CD14-positive monocyte (primary cell): Measurements from ENCODE around the gene ENDOG. TPM values are rescaled to one million over a fixed set of nuclear protein-coding genes. Genes with fewer than 3 reads are reported as not detected.

Source experiments
- DNase-seq, 3 donors: peaks; one replicate each; pipeline ENCODE4 v3.0.0-alpha.2; 2011 to 2022
- H2AFZ ChIP-seq: 2 replicates; pipeline ENCODE4 v1.6.0; 2012; ENCODE audit warnings: mild to moderate bottlenecking, low read depth, low read length, inconsistent platforms; ENCODE audit not compliant: insufficient read depth, poor library complexity, severe bottlenecking
- H3K27ac ChIP-seq, 2 donors: 1 replicate in 1 of 2; 2 replicates in 1 of 2; pipeline ENCODE4 v1.5.1; 2012 to 2013; ENCODE audit warnings: low read length in 2 of 2, control low read depth in 1 of 2, inconsistent platforms in 1 of 2, low read depth in 1 of 2, mild to moderate bottlenecking in 1 of 2
- H3K27me3 ChIP-seq, 2 donors: one replicate each; pipeline versions ENCODE4 v1.6.0 to v1.6.1; 2011 to 2013; ENCODE audit warnings: low read length in 2 of 2; ENCODE audit not compliant: control insufficient read depth in 2 of 2, insufficient read depth in 2 of 2
- H3K36me3 ChIP-seq, 2 donors: replicated peaks in 1 of 2; 1 replicate in 1 of 2; 2 replicates in 1 of 2; pipeline versions ENCODE4 v1.5.1 to v1.6.1; 2012 to 2013; ENCODE audit warnings: low read length in 2 of 2, control low read depth in 1 of 2, inconsistent platforms in 1 of 2, mild to moderate bottlenecking in 1 of 2; ENCODE audit not compliant: insufficient read depth in 2 of 2, control insufficient read depth in 1 of 2
- H3K4me1 ChIP-seq, 2 donors: 1 replicate in 1 of 2; 2 replicates in 1 of 2; pipeline versions ENCODE4 v1.5.1 to v1.6.1; 2012 to 2013; ENCODE audit warnings: low read length in 2 of 2, control low read depth in 1 of 2, inconsistent platforms in 1 of 2, mild to moderate bottlenecking in 1 of 2, moderate library complexity in 1 of 2; ENCODE audit not compliant: insufficient read depth in 2 of 2, control insufficient read depth in 1 of 2
- H3K4me2 ChIP-seq: replicated peaks from 2 replicates; pipeline ENCODE3; 2012; ENCODE audit warnings: low read length, moderate library complexity, mild to moderate bottlenecking; ENCODE audit not compliant: poor library complexity, severe bottlenecking; ENCODE audit errors: extremely low read depth
- H3K4me3 ChIP-seq, 3 experiments: fragments of 200-600 bp in 1 of 3; sonication (generic) in 1 of 3; replicated peaks in 1 of 3; 1 replicate in 2 of 3; 2 replicates in 1 of 3; pipeline ENCODE4 v1.5.1; 2011 to 2013; ENCODE audit warnings: low read length in 3 of 3, mild to moderate bottlenecking in 3 of 3, control low read depth in 2 of 3, low read depth in 2 of 3, inconsistent platforms in 1 of 3, moderate library complexity in 1 of 3
- H3K79me2 ChIP-seq: 2 replicates; pipeline ENCODE4 v1.6.0; 2012; ENCODE audit warnings: mild to moderate bottlenecking, control low read depth, inconsistent platforms, low read length, moderate library complexity; ENCODE audit not compliant: insufficient read depth
- H3K9ac ChIP-seq: 2 replicates; pipeline ENCODE4 v1.6.0; 2017; ENCODE audit warnings: low read length, mild to moderate bottlenecking; ENCODE audit not compliant: insufficient read depth, poor library complexity, severe bottlenecking
- H3K9me3 ChIP-seq, 2 donors: replicated peaks in 1 of 2; 1 replicate in 1 of 2; 2 replicates in 1 of 2; pipeline versions ENCODE4 v1.5.1 to v1.6.1; 2012 to 2013; ENCODE audit warnings: low read length in 2 of 2, control low read depth in 1 of 2; ENCODE audit not compliant: control insufficient read depth in 1 of 2, insufficient read depth in 1 of 2
- H4K20me1 ChIP-seq: 2 replicates; pipeline ENCODE4 v1.6.0; 2012; ENCODE audit warnings: mild to moderate bottlenecking, low read length, control low read depth, moderate library complexity; ENCODE audit not compliant: insufficient read depth
- H3K27ac Mint-ChIP-seq, 7 donors: one replicate each; pipeline ENCODE4 v1.8.0; 2020; ENCODE audit warnings: mild to moderate bottlenecking in 7 of 7, mixed read lengths in 7 of 7, moderate library complexity in 6 of 7, inconsistent platforms in 2 of 7
- H3K27me3 Mint-ChIP-seq, 3 donors: one replicate each; pipeline ENCODE4 v1.8.0; 2021 to 2022; ENCODE audit warnings: low read depth in 3 of 3, mild to moderate bottlenecking in 3 of 3, mixed read lengths in 3 of 3, moderate library complexity in 3 of 3, inconsistent platforms in 1 of 3
- H3K36me3 Mint-ChIP-seq, 2 donors: one replicate each; pipeline ENCODE4 v1.8.0; 2020; ENCODE audit warnings: mixed read lengths in 2 of 2, inconsistent platforms in 1 of 2, mild to moderate bottlenecking in 1 of 2
- H3K4me1 Mint-ChIP-seq: one replicate; pipeline ENCODE4 v1.8.0; 2020; ENCODE audit warnings: mild to moderate bottlenecking, mixed read lengths
- H3K4me3 Mint-ChIP-seq, 2 donors: one replicate each; pipeline ENCODE4 v1.8.0; 2020; ENCODE audit warnings: mild to moderate bottlenecking in 2 of 2, mixed read lengths in 2 of 2, moderate library complexity in 1 of 2
- H3K9me3 Mint-ChIP-seq, 7 donors: one replicate each; pipeline ENCODE4 v1.8.0; 2020 to 2022; ENCODE audit warnings: mixed read lengths in 7 of 7, mild to moderate bottlenecking in 6 of 7, moderate library complexity in 6 of 7, inconsistent platforms in 2 of 7
- WGBS: methylation state at CpG from one replicate; pipeline ENCODE4 v1.1.5; 2013; ENCODE audit warnings: missing lambda C conversion rate; ENCODE audit not compliant: insufficient coverage; 5-methylcytosine and 5-hydroxymethylcytosine counted together
- intact Hi-C, 2 donors: fragments of 100-400 bp; cut with micrococcal nuclease; formaldehyde crosslinking; loops; one replicate each; pipeline versions ENCODE4 v1.15.0 to v1.15.1; 2023
- polyA plus RNA-seq, 3 donors: library from polyadenylated mRNA; depleted of rRNA in 1 of 3; unstranded in 2 of 3; stranded (reverse) in 1 of 3; fragments of 300-500 nt in 2 of 3; fragments of >200 nt in 1 of 3; fragmentation: Illumina TruSeq in 2 of 3; gene quantifications; 1 replicate in 2 of 3; 2 replicates in 1 of 3; pipeline ENCODE4 v1.2.3, GENCODE V29; 2012 to 2021
- TF ChIP-seq, protein P1 (sequence below): fragments of 200-600 bp; IDR thresholded peaks from one replicate; pipeline ENCODE4 v1.8.0; 2022; ENCODE audit warnings: antibody characterized with exemption, mild to moderate bottlenecking

The ENDOG gene
- polyA plus RNA-seq, 3 donors = 7.2 to 24.6 (median 13.0) TPM

- Histone ChIP-seq H3K79me2 (no peaks in the 10 kb centered on the region), H3K9ac (no peak overlapping the region), H3K27ac (no peak overlapping the region), H4K20me1 (no peaks in the 10 kb centered on the region), H3K4me3 (no peak overlapping the region), H3K36me3 (no peaks in the 10 kb centered on the region), H3K4me2 (no peak overlapping the region), H3K27me3 (no peaks in the 10 kb centered on the region), H3K9me3 (peaks cover 0 to 5% of the 10 kb centered on the region in 2 donors), H2AFZ (no peak overlapping the region), H3K4me1 (no peaks in the 10 kb centered on the region)
- Mint-ChIP-seq H3K4me1 (no peaks in the 10 kb centered on the region), H3K4me3 (no peak overlapping the region), H3K36me3 (peaks cover 0 to 7% of the 10 kb centered on the region in 2 donors), H3K9me3 (peaks cover 2 to 15% (median 5%) of the 10 kb centered on the region in 7 donors), H3K27me3 (no peaks in the 10 kb centered on the region), H3K27ac (no peak overlapping the region)
- intact Hi-C loops = no loop called here
- TF ChIP-seq, protein P1, sequence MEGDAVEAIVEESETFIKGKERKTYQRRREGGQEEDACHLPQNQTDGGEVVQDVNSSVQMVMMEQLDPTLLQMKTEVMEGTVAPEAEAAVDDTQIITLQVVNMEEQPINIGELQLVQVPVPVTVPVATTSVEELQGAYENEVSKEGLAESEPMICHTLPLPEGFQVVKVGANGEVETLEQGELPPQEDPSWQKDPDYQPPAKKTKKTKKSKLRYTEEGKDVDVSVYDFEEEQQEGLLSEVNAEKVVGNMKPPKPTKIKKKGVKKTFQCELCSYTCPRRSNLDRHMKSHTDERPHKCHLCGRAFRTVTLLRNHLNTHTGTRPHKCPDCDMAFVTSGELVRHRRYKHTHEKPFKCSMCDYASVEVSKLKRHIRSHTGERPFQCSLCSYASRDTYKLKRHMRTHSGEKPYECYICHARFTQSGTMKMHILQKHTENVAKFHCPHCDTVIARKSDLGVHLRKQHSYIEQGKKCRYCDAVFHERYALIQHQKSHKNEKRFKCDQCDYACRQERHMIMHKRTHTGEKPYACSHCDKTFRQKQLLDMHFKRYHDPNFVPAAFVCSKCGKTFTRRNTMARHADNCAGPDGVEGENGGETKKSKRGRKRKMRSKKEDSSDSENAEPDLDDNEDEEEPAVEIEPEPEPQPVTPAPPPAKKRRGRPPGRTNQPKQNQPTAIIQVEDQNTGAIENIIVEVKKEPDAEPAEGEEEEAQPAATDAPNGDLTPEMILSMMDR = no peak
- no peak for DNase-seq
- whole genome bisulfite sequencing = 92% methylated on average over 7 of the region's 13 CpGs
Measured at GRCh38 chr9:128845186-128845931, 27.1 kb downstream of the ENDOG start.

GRCh38 chr9:128846680-128847030, 28.4 kb downstream of the ENDOG start:
- H3K4me1 ChIP-seq = no peaks in the 10 kb centered on the region
- H3K4me3 ChIP-seq = no peak overlapping the region
- no peak for DNase-seq
- H3K9ac ChIP-seq = no peak overlapping the region
- no peaks in the 10 kb centered on the region for H3K36me3 ChIP-seq
- no peaks in the 10 kb centered on the region for H3K27me3 ChIP-seq
- no peaks in the 10 kb centered on the region for H3K79me2 ChIP-seq
- H3K4me3 Mint-ChIP-seq = no peak overlapping the region
- WGBS = 96% methylated on average over 3 of the region's 3 CpGs
- TF ChIP-seq, protein P1 = no peak
- no peak overlapping the region for H3K27ac Mint-ChIP-seq
- intact Hi-C loops = no loop called here
- peaks cover 5 to 15% of the 10 kb centered on the region in 2 donors for H3K9me3 ChIP-seq
- H2AFZ ChIP-seq = no peak overlapping the region
- no peak overlapping the region for H3K4me2 ChIP-seq
- H3K27me3 Mint-ChIP-seq = no peaks in the 10 kb centered on the region
- H3K4me1 Mint-ChIP-seq = no peaks in the 10 kb centered on the region
- no peak overlapping the region for H3K27ac ChIP-seq
- no peaks in the 10 kb centered on the region for H4K20me1 ChIP-seq
- H3K36me3 Mint-ChIP-seq = peaks cover 2 to 19% of the 10 kb centered on the region in 2 donors
- H3K9me3 Mint-ChIP-seq = peaks cover 14 to 28% (median 16%) of the 10 kb centered on the region in 7 donors
